GM13976 (cell line): ENCODE data around the gene CUL2.

Experiments used
- DNase-seq: peaks from one replicate; pipeline ENCODE4 v3.0.0; 2012; ENCODE audit warnings: low spot score
- CTCF ChIP-seq: IDR thresholded peaks from 2 replicates; pipeline ENCODE4 v1.5.1; 2012; ENCODE audit warnings: borderline replicate concordance, mild to moderate bottlenecking; ENCODE audit not compliant: insufficient read depth; ENCODE audit errors: extremely low read depth, missing control alignments, control extremely low read depth
- in situ Hi-C: fragments of 300-500 bp; cut with MboI; formaldehyde crosslinking; loops from one replicate; pipeline ENCODE4 v1.12.0; 2022; ENCODE audit warnings: low sequenced_read_pairs, mixed read lengths, inconsistent platforms; ENCODE audit not compliant: unreplicated experiment

CUL2 gene

GRCh38 chr10:34966040-34966439 is 124.1 kb downstream of the CUL2 start:
- no peak for TF ChIP-seq CTCF
- in situ Hi-C loops, result no loop called here
- no peak for DNase-seq

GRCh38 chr10:34964166-34964800 is 125.9 kb downstream of the CUL2 start:
- no peak for TF ChIP-seq CTCF
- in situ Hi-C loops, result no loop called here

GRCh38 chr10:34962866-34963265 is 127.3 kb downstream of the CUL2 start:
- in situ Hi-C loops, result no loop called here
- TF ChIP-seq CTCF, result no peak
- no peak for DNase-seq

More at GRCh38 chr10:34964166-34964800, 125.9 kb downstream of the CUL2 start:
- DNase-seq, result no peak

GRCh38 chr10:34960983-34961382 is 129.2 kb downstream of the CUL2 start:
- in situ Hi-C loops, result no loop called here
- no peak for TF ChIP-seq CTCF
- no peak for DNase-seq

GRCh38 chr10:34959786-34960185 is 130.4 kb downstream of the CUL2 start:
- DNase-seq, result no peak
- TF ChIP-seq CTCF, result no peak
- in situ Hi-C loops, result no loop called here

- DNase-seq, result no peak
- in situ Hi-C loops, result no loop called here
These were observed 130.8 kb downstream of the CUL2 start for GRCh38 chr10:34959321-34959720.

More at GRCh38 chr10:34959321-34959720, 130.8 kb downstream of the CUL2 start:
- TF ChIP-seq CTCF, result peak; percentile 9
